Loucy (cell line): ENCODE data around the gene PPM1B.

Experiments
- H2AFZ ChIP-seq: fragments of 200-600 bp; sonication (generic); 2 replicates; pipeline ENCODE4 v1.6.0; 2016; ENCODE audit warnings: antibody characterized with exemption, mild to moderate bottlenecking, low read length, moderate library complexity
- H3F3A ChIP-seq: fragments of 200-600 bp; 2 replicates; pipeline ENCODE4 v1.6.0; 2016; ENCODE audit warnings: antibody characterized with exemption, low read depth, mild to moderate bottlenecking
- H3K27me3 ChIP-seq: fragments of 200-600 bp; sonication (generic); 2 replicates; pipeline ENCODE4 v1.6.1; 2014; ENCODE audit warnings: low read length, mild to moderate bottlenecking; ENCODE audit not compliant: insufficient read depth, poor library complexity, severe bottlenecking
- H3K36me3 ChIP-seq: fragments of 200-600 bp; sonication (generic); 2 replicates; pipeline ENCODE4 v1.6.1; 2016; ENCODE audit warnings: low read length; ENCODE audit not compliant: insufficient read depth
- H3K4me1 ChIP-seq: fragments of 200-600 bp; sonication (generic); 2 replicates; pipeline ENCODE4 v1.5.1; 2014; ENCODE audit warnings: low read length, mild to moderate bottlenecking; ENCODE audit not compliant: insufficient read depth, poor library complexity, severe bottlenecking
- H3K4me2 ChIP-seq: fragments of 200-600 bp; sonication (generic); 2 replicates; pipeline ENCODE4 v1.6.0; 2014; ENCODE audit warnings: antibody characterized with exemption, low read length, low read depth, mild to moderate bottlenecking; ENCODE audit not compliant: poor library complexity, severe bottlenecking
- H3K4me3 ChIP-seq: fragments of 200-600 bp; sonication (generic); 2 replicates; pipeline ENCODE4 v1.5.1; 2014; ENCODE audit warnings: low read length, mild to moderate bottlenecking, mixed read lengths; ENCODE audit not compliant: poor library complexity, severe bottlenecking
- H3K79me2 ChIP-seq: fragments of 200-600 bp; sonication (generic); 2 replicates; pipeline ENCODE4 v1.6.1; 2014; ENCODE audit warnings: low read length; ENCODE audit not compliant: insufficient read depth
- H3K9ac ChIP-seq: fragments of 200-600 bp; sonication (generic); 2 replicates; pipeline ENCODE4 v1.6.0; 2014; ENCODE audit warnings: mild to moderate bottlenecking, low read depth, low read length, moderate library complexity; ENCODE audit not compliant: poor library complexity, severe bottlenecking
- H3K9me2 ChIP-seq: fragments of 200-600 bp; sonication (generic); replicated peaks from 2 replicates; pipeline ENCODE4 v1.6.1; 2016; ENCODE audit warnings: low read depth, low read length, mixed read lengths
- H3K9me3 ChIP-seq: fragments of 200-600 bp; sonication (generic); 2 replicates; pipeline ENCODE4 v1.6.1; 2014; ENCODE audit warnings: mild to moderate bottlenecking, antibody characterized with exemption, low read length, low read depth; ENCODE audit not compliant: insufficient read depth
- H4K20me1 ChIP-seq: fragments of 200-600 bp; sonication (generic); 2 replicates; pipeline ENCODE4 v1.6.0; 2014; ENCODE audit warnings: antibody characterized with exemption, low read length, mild to moderate bottlenecking; ENCODE audit not compliant: insufficient read depth, poor library complexity, severe bottlenecking
- EZH2phosphoT487 ChIP-seq: fragments of 200-600 bp; IDR thresholded peaks from 2 replicates; pipeline ENCODE4 v1.6.1; 2018; ENCODE audit warnings: antibody characterized with exemption, mild to moderate bottlenecking, moderate library complexity, borderline replicate concordance
- TF ChIP-seq, protein P1 (sequence below): fragments of 200-600 bp; sonication (generic); conservative IDR thresholded peaks from 2 replicates; pipeline ENCODE4 v1.5.1; 2014; ENCODE audit warnings: mild to moderate bottlenecking, antibody characterized with exemption, low read length

The PPM1B gene

DNA sequence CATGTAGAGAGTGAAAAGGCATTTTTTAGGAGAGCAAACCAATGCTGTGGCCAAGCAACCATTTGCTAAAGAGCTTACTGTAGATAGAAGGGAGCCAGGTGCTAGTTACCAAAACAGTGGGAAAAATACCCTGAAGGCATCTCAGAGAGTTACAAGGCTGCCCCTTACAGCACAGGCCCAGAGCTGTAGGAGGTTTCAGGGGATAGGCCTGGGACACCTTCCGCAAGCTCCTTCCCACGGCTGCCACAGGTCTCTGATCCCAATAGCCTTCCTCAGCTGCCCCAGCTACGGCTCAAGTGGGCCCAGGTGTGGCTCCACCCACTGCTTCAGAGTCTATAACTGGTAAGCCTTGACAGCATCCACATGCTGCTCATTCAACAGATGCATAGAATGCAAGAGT, 18.2 kb upstream of the PPM1B start:
- no peak overlapping the region for H3K9ac ChIP-seq
- TF ChIP-seq, protein P1, sequence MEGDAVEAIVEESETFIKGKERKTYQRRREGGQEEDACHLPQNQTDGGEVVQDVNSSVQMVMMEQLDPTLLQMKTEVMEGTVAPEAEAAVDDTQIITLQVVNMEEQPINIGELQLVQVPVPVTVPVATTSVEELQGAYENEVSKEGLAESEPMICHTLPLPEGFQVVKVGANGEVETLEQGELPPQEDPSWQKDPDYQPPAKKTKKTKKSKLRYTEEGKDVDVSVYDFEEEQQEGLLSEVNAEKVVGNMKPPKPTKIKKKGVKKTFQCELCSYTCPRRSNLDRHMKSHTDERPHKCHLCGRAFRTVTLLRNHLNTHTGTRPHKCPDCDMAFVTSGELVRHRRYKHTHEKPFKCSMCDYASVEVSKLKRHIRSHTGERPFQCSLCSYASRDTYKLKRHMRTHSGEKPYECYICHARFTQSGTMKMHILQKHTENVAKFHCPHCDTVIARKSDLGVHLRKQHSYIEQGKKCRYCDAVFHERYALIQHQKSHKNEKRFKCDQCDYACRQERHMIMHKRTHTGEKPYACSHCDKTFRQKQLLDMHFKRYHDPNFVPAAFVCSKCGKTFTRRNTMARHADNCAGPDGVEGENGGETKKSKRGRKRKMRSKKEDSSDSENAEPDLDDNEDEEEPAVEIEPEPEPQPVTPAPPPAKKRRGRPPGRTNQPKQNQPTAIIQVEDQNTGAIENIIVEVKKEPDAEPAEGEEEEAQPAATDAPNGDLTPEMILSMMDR = no peak
- no peak for TF ChIP-seq EZH2phosphoT487
- H3F3A ChIP-seq = no peaks in the 10 kb centered on the region
- no peaks in the 10 kb centered on the region for H3K27me3 ChIP-seq
- no peaks in the 10 kb centered on the region for H3K9me2 ChIP-seq
- no peak overlapping the region for H3K4me2 ChIP-seq
- no peaks in the 10 kb centered on the region for H3K79me2 ChIP-seq
- no peaks in the 10 kb centered on the region for H4K20me1 ChIP-seq
- H3K4me1 ChIP-seq = no peaks in the 10 kb centered on the region
- no peak overlapping the region for H2AFZ ChIP-seq
- no peaks in the 10 kb centered on the region for H3K9me3 ChIP-seq
- no peak overlapping the region for H3K4me3 ChIP-seq
- H3K36me3 ChIP-seq = no peaks in the 10 kb centered on the region

DNA sequence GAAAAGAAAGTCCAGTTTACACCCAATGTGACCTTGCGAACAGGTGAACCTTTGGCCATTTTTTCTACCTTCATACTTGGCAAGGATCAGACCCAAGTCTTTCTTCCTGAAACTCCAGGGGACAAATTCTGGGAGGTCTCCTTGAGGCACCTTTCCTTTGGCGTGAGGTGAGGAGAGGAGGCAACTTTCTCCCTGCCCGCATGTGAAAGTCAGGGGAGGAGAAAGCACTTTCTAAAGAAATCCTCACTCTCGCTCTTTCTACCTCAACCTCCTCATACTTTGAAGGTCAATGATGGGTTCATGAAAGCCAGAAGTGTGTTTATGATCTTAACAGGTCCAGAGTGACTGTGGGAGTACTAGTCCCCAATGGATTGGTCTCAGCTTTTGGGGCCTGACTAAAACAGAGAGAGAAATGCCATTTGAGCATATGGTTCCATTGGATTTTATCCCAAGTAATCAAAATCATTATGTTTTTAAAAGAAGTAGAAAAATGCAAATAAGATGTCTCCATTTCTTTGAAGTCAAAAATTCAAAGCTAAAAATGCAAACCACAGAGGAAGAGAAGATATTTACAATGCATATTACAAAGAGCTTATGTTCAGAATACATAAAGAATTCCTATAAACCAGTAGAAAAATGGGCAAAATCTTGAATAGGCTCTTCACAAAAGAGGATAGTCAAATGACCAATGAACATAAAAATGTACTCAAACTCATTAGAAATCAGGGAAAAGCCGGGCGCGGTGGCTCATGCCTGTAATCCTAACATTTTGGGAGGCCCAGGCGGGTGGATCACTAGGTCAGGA, 15.6 kb upstream of the PPM1B start:
- H3K9ac ChIP-seq = no peak overlapping the region
- H3K4me2 ChIP-seq = no peak overlapping the region
- H3K27me3 ChIP-seq = no peaks in the 10 kb centered on the region
- no peak overlapping the region for H2AFZ ChIP-seq
- no peaks in the 10 kb centered on the region for H3K9me2 ChIP-seq
- TF ChIP-seq, protein P1 = no peak
- TF ChIP-seq EZH2phosphoT487 = no peak
- H3K4me3 ChIP-seq = no peak overlapping the region
- no peaks in the 10 kb centered on the region for H3K9me3 ChIP-seq
- no peaks in the 10 kb centered on the region for H3K79me2 ChIP-seq
- H3K4me1 ChIP-seq = peaks cover 10% of the 10 kb centered on the region
- H4K20me1 ChIP-seq = no peaks in the 10 kb centered on the region
- no peaks in the 10 kb centered on the region for H3F3A ChIP-seq
- no peaks in the 10 kb centered on the region for H3K36me3 ChIP-seq

DNA sequence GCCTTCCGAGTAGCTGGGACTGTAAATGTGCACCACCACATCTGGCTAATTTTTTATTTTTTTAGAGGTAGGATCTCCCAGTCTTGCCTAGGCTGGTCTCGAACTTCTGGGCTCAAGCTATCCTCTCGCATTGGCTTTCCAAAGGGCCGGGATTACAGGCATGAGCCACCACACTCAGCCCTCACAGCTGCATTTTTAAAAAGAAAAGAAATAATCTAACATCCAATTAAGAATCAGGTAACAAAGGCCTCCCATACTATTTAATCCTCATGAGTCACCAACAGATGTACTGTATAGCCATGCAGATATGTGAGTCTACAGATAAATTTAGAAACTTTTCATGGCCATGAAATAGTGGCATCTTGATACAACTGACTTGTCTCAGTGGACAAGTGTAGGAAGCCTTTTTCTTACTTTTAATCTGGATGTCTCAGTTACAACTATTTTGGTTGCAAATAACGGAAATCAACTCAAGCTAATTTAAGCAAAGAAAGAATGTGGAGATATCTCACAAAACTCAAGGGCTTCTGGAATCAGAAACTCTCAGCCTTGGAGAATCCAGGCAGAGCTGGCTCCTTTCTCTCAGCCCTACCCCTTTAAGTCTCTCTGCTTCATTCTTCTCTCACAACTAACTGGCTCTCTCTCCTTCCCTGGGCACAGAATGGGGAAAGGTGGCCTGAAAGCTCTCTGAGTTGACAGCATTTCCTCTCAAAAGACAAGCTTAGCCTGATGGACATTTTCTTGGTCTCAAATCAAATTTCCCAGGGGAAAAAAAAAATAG, 12.8 kb upstream of the PPM1B start:
- Histone ChIP-seq H3K4me1 (peaks cover 10% of the 10 kb centered on the region), H3F3A (no peaks in the 10 kb centered on the region), H3K9me3 (no peaks in the 10 kb centered on the region), H2AFZ (peak overlapping the region; percentile 81), H3K79me2 (no peaks in the 10 kb centered on the region), H3K4me2 (no peak overlapping the region), H3K9me2 (no peaks in the 10 kb centered on the region), H3K36me3 (no peaks in the 10 kb centered on the region), H3K27me3 (no peaks in the 10 kb centered on the region), H4K20me1 (no peaks in the 10 kb centered on the region), H3K9ac (peak overlapping the region; percentile 3), H3K4me3 (no peak overlapping the region)
- no peak for TF ChIP-seq EZH2phosphoT487
- TF ChIP-seq, protein P1 = no peak
